CD4-positive, alpha-beta T cell treated with Interleukin-15 for 1 hour (primary cell): ENCODE data around the gene NPL.

ENCODE experiments used
- DNase-seq: peaks from one replicate; pipeline ENCODE4 v3.0.0-alpha.2; 2020

Gene NPL

GRCh38 chr1:182823220-182823619 is 33.6 kb downstream of the NPL start:
- no peak for DNase-seq

DNA sequence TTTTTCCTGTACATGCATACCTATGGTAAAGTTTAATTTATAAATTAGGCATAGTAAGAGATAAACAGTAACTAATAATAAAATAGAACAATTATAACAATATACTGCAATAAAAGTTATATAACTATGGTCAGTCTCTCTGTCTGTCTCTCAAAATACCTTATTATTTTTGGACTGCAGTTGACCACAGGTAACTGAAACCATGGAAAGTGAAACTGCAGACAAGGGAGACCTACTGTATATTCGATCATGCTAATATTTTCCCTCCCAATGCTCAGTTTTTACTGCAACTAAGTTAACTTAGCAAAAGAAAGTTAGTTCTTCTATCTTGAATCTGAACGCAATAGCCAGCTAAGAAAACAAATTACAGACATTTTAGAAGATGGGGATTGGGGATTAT is 37.3 kb downstream of the NPL start:
- no peak for DNase-seq

- no peak for DNase-seq
Measured at GRCh38 chr1:182829285-182829932, 39.8 kb downstream of the NPL start.

GRCh38 chr1:182833271-182833670 is 43.7 kb downstream of the NPL start:
- no peak for DNase-seq

- DNase-seq, result no peak
Measured at GRCh38 chr1:182834326-182834725, 44.8 kb downstream of the NPL start.

GRCh38 chr1:182835806-182836205 is 46.2 kb downstream of the NPL start:
- DNase-seq, result no peak

- DNase-seq, result peak; percentile 93
Measured at GRCh38 chr1:182839209-182840066, 49.9 kb downstream of the NPL start, which contains the start of gene DHX9. Gene DHX9 (plus strand): TSS chr1:182839347. CDS start chr1:182842567, 3,220 bp downstream.

DNA sequence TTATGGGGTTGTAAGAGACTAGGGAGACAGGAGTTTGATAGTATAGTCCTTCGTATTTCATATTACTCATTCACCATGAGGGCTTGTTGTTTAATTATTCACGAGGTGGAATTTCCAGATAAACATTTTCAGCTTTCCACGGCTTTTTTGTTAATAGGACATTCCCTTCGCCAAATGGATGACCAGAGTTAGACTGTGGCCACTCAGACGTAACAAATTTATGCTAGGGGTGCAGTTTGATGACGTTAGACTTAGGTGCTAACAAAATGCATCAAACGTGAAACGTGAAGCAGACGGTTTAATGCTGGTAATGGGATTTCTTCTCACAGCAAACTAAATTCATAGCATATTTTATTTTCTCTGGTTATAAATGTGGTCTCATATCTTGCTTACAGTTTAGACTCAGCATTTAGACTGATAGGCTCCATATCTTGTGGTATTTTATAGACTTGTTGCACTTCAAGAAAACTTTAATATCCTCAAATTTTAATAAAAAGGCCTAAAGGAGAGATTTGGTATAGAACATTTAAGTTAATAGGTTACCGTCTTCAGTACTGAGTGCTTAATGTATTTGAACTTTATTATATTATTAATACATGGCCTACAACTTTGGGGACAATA is 51.9 kb downstream of the NPL start:
- DNase-seq, result no peak

DNA sequence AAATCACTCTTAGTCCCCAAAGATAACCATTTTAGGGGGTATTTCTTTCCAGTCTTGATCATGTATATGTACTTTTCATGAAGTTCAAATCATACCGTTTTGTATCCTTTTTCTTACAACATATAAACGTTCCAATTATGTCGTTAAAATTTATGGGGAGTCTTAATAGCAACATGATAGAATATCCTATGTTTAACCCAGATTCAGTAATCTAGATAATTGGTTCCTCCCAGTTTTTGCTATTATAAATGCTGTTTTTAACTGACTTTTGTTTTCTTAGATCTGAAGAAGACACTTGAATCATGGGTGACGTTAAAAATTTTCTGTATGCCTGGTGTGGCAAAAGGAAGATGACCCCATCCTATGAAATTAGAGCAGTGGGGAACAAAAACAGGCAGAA is 52.7 kb downstream of the NPL start:
- DNase-seq, result no peak

GRCh38 chr1:182845379-182845778 is 55.8 kb downstream of the NPL start:
- no peak for DNase-seq

DNA sequence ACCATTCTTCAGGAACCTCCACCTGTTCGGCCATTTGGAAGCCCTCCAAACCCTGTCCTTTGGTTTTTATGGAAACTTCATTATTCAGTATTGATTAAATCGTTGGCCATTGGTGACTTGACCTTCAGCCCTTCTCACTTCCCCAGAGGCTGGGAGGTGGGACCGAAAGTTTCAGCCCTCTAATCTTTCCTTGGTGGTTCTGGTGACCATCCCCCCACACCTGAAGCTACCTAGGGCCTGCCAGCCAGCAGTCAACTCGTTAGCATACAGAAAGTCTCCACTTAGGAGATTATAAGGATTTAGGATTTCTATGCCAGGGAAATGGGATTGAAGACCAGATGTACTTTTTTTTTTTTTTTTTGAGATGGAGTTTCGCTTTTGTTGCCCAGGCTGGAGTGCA is 56.3 kb downstream of the NPL start:
- no peak for DNase-seq

- no peak for DNase-seq
Measured at GRCh38 chr1:182847105-182847504, 57.5 kb downstream of the NPL start.

GRCh38 chr1:182848736-182849135 is 59.2 kb downstream of the NPL start:
- DNase-seq, result no peak

GRCh38 chr1:182850319-182850718 is 60.7 kb downstream of the NPL start:
- no peak for DNase-seq

- DNase-seq, result no peak
Measured at GRCh38 chr1:182851825-182852224, 62.3 kb downstream of the NPL start.

- no peak for DNase-seq
Measured at GRCh38 chr1:182855911-182856310, 66.3 kb downstream of the NPL start.

GRCh38 chr1:182857212-182857611 is 67.6 kb downstream of the NPL start:
- no peak for DNase-seq

DNA sequence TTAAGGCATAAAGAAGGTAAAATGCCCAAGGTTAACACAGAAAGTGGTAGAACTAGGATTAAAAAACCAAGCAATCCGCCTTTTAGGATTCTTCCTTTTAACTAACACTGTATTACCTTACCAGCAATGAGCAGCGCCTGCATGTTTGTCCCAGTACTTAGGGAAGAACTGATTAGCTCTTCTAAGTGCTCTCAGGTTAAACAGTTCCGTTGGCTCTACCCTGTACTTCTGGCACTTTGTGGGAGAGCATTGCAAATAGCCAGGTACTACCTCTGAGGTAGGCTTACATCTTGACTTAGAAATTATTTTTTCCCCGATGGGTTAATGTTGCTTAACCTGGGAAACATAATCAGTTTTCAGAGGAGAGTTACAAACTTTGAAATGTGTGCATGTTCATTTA is 71.1 kb downstream of the NPL start:
- no peak for DNase-seq

DNA sequence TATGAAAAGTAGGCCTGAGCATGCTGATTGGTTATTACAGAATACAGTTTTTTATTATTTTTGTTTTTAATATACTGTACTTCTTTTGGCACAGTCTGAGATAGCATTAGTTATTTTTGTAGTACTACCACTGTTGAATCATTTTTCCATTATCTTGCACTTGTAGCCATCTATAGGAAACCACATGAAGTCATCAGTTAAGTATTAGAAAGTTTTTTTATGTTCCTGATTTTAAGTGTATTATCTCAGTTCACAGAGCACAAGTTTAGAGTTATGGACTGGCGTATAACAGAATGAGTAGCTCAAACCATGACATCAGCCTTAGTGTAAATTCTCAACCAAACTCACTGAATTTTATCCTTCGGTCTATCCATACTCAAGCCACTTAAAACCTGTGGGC is 72.4 kb downstream of the NPL start:
- no peak for DNase-seq

GRCh38 chr1:182862827-182863226 is 73.3 kb downstream of the NPL start:
- no peak for DNase-seq

DNA sequence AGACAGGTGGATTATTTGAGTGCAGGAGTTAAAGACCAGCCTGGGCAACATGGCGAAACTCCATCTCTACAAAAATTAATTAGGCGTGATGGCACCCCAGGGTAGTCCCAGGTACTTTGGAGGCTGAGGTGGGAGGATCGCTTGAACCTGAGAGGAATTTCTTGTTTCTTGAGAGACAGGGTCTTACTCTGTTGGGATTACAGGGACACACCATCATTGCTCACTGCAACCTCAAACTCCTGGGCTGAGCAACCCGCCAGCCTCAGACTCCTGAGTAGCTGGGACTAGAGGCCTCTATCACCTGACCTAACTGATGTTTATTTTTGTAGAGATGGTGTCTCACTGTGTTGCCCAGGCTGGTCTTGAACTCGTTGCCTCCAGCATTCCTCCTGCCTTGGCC is 74.4 kb downstream of the NPL start:
- no peak for DNase-seq

DNA sequence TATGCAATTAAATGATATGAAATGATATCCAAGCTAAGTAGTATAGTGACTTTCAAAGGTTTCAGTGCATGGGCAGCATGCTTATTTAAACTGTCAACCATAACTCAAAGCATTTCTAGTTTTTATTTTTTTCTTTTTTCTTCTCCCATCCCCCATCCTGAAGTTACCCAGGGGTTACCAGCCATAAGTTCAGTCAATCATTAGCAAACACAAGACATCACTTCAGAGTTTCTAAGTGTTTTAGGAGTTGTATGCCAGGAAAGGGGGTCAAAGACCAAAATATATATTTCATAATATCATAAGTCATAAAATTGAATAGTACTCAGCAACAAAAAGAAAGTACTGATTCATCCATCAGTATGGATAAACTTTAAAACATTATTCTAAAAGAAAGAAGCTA is 78.3 kb downstream of the NPL start:
- DNase-seq, result no peak

- DNase-seq, result no peak
Measured at GRCh38 chr1:182869241-182869666, 79.7 kb downstream of the NPL start.

- DNase-seq, result no peak
Measured at GRCh38 chr1:182872881-182873280, 83.3 kb downstream of the NPL start.
